Tibial artery (tissue), 4 donors: ENCODE results near the gene FAM181A.
A peak's percentile ranks its signal among the peaks of the same experiment; 100 is the strongest.

Experiments used
- DNase-seq, 2 donors: peaks; one replicate each; pipeline ENCODE4 v3.0.0-alpha.2; 2019
- H3K27ac ChIP-seq, 2 donors: fragments of 200-600 bp; sonication (generic) in 1 of 2; 1 replicate in 1 of 2; 2 replicates in 1 of 2; pipeline ENCODE4 v1.5.1; 2018 to 2019; ENCODE audit warnings: mild to moderate bottlenecking in 1 of 2
- H3K27me3 ChIP-seq, 2 donors: fragments of 200-600 bp; sonication (generic) in 1 of 2; one replicate each; pipeline versions ENCODE4 v1.5.1 to v1.6.0; 2016 to 2019
- H3K36me3 ChIP-seq, 3 donors: fragments of 200-600 bp; sonication (generic) in 2 of 3; one replicate each; pipeline ENCODE4 v1.5.1; 2016 to 2019; ENCODE audit warnings: mild to moderate bottlenecking in 2 of 3
- H3K4me1 ChIP-seq, 4 donors: fragments of 200-600 bp; sonication (generic) in 2 of 4; 1 replicate in 3 of 4; 2 replicates in 1 of 4; pipeline ENCODE4 v1.5.1; 2016 to 2019
- H3K4me3 ChIP-seq, 2 donors: fragments of 200-600 bp; sonication (generic) in 1 of 2; 1 replicate in 1 of 2; 2 replicates in 1 of 2; pipeline ENCODE4 v1.5.1; 2018 to 2019; ENCODE audit warnings: mild to moderate bottlenecking in 2 of 2
- H3K9me3 ChIP-seq, 3 donors: fragments of 200-600 bp; sonication (generic) in 1 of 3; one replicate each; pipeline ENCODE4 v1.5.1; 2016 to 2019
- intact Hi-C: fragments of 100-400 bp; cut with DNase I; formaldehyde crosslinking; loops from one replicate; pipeline ENCODE4 v1.15.0; 2023; ENCODE audit warnings: low total_unique reads
- TF ChIP-seq, protein P1 (sequence below), 2 experiments: fragments of 200-600 bp in 1 of 2; fragments of 450-650 bp in 1 of 2; IDR thresholded peaks; one replicate each; pipeline ENCODE4 v1.5.1; 2017 to 2019; ENCODE audit warnings: antibody characterized with exemption in 2 of 2, mild to moderate bottlenecking in 1 of 2, moderate library complexity in 1 of 2

Gene FAM181A

DNA sequence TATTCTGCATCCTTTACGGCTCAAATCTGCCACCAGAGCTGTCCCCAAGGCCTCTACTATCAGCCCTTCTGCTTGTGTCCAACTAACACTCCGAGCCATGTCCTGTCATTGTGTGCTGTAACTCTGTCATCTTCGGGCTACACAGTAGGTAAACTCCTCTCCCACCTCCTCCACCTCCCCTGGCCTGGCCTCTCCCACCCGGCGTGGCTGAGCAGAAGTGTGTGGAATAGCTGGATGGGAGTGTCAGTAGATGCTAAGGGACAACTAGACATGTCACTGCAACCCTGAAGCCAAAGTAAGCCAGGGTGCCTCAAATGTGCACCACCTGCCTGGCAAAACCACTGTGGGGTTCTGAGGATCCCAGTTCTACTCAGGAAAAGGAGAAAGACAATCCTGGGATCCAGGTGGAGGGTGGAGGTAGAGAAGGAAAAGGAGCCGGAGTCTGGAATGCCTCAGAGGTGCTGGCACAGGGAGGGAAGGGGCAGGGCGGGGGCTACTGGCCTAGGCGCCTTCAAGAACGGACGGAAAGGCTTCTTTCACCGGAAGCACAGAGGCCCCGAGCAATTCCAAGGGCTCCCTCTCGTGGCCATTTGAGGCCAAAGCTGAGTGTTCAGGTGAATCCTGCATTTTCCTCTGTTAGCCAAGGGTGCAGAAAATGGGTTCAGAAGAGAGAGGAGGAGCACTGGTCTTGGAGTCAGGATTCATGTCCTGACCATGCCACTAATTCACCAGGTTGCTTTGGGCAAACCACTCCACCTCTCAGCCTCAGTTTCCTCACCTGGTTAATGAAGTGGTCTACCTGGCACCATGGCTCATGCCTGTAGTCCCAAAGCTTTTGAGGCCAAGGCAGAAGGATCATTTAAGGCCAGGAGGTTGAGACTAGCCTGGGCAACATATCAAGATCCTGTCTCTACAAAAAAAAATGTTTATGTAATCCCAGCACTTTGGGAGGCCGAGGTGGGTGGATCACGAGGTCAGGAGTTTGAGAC lies 20.5 kb upstream of the FAM181A start:
- TF ChIP-seq, protein P1, sequence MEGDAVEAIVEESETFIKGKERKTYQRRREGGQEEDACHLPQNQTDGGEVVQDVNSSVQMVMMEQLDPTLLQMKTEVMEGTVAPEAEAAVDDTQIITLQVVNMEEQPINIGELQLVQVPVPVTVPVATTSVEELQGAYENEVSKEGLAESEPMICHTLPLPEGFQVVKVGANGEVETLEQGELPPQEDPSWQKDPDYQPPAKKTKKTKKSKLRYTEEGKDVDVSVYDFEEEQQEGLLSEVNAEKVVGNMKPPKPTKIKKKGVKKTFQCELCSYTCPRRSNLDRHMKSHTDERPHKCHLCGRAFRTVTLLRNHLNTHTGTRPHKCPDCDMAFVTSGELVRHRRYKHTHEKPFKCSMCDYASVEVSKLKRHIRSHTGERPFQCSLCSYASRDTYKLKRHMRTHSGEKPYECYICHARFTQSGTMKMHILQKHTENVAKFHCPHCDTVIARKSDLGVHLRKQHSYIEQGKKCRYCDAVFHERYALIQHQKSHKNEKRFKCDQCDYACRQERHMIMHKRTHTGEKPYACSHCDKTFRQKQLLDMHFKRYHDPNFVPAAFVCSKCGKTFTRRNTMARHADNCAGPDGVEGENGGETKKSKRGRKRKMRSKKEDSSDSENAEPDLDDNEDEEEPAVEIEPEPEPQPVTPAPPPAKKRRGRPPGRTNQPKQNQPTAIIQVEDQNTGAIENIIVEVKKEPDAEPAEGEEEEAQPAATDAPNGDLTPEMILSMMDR (IDR thresholded peaks at IDR 0.05), result peak; percentile 58 to 65
- Histone ChIP-seq H3K27me3 (peaks cover 0 to 20% of the 10 kb centered on the region in 2 donors), H3K27ac (no peak overlapping the region), H3K36me3 (no peaks in the 10 kb centered on the region), H3K4me3 (no peak overlapping the region), H3K4me1 (no peaks in the 10 kb centered on the region), H3K9me3 (no peaks in the 10 kb centered on the region)
- intact Hi-C loops, result loop anchor here (5.0 kb wide), 1 partner anchor 249 kb away; no protein-coding TSS in a partner anchor
- DNase-seq, result peak in 1 of 2 donors; percentile 74

DNA sequence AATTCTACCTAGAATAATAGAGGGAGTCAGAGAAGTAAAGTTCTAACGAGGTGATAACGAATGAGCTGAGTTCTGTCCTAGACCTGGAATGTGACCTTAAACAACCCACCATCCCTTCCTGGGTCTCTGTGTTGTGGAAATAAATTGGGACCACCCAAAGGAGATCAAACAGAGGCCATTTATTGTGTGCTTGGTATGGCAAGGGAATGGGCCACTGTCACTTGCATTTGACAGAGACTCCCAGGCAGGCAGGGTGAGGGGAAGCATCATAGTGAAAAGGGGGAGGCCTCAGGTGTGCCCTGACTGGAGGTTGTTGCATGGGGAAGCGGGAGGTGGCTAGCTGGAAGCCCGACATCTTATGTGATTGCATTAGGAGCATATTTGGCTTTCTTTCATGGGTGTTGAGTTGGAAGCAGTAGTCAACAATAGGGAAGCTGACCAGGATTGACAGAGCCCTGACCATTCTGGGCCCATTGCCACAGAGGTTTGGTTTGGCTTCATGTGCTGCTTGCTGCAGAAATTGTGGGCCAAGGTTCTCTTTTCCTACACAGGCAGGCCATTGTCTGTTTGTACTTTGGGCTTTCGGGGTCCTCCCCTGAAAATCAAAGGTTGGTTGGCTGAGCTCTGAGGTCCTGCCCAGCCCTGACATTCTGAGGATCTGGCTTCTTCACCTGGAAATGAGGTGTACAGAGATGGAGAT lies 17.6 kb upstream of the FAM181A start:
- Histone ChIP-seq H3K27me3 (peaks cover 0 to 2% of the 10 kb centered on the region in 2 donors), H3K27ac (no peak overlapping the region), H3K4me3 (no peak overlapping the region), H3K9me3 (peaks cover 0 to 7% (median 0%) of the 10 kb centered on the region in 3 donors), H3K4me1 (no peaks in the 10 kb centered on the region), H3K36me3 (no peaks in the 10 kb centered on the region)
- DNase-seq, result no peak
- intact Hi-C loops, result loop anchor here (5.0 kb wide), 1 partner anchor 252 kb away; no protein-coding TSS in a partner anchor
- TF ChIP-seq, protein P1 (IDR thresholded peaks at IDR 0.05), result no peak

DNA sequence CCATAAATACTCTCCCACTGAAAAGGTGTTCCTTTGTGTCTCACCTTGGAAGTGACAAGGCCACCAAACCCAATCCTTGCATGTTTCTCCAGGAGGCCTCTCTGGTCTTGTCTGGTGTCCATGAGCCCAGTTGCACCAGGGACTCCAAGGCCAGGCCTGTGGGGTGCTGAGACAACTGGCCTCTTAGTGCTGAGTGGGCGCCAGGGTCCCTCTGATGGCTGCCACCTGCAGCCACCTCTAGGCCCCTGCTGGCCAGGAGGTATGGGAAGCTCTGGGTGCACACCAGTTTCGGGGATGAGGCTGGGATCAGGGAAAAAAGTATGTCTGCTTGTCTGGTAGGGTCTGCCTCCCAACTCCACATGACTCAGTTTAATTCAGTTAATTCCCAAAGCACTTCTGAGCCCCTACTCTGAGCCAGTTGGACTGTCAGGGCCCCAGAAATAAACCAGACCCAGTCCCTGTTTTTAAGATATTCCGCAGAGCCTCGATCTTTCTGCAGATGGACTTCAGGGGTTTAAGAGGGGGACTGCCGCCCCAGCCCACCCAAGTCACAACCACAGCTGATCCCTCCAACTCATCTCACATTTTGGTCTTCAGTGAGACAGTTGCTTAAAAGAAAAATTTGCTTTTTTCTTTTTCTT lies 15.0 kb upstream of the FAM181A start:
- Histone ChIP-seq H3K4me1 (no peaks in the 10 kb centered on the region), H3K27ac (no peak overlapping the region), H3K36me3 (no peaks in the 10 kb centered on the region), H3K9me3 (peaks cover 0 to 8% (median 0%) of the 10 kb centered on the region in 3 donors), H3K27me3 (peaks cover 0 to 6% of the 10 kb centered on the region in 2 donors), H3K4me3 (no peak overlapping the region)
- DNase-seq, result no peak
- TF ChIP-seq, protein P1 (IDR thresholded peaks at IDR 0.05), result no peak
- intact Hi-C loops, result no loop called here

DNA sequence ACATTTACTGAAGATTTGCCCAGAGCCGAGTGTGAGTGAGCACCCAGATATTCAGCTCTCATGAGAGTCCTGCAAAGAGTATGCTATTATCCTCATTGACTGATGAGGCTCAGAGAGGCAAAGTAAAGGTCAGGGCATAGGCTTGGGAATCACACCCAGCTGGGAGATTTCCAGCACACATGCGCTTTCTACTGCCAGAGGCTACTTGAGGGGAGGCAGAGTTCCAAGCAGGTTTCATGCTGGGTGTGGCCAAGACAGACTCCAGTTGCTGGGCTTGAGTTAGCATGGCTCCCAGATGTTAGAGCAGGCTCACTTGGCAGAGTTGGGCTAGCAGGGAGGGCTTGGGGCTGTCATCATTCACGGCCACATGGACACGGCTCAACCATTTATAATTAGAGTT lies 14.4 kb upstream of the FAM181A start:
- Histone ChIP-seq H3K9me3 (peaks cover 0 to 8% (median 0%) of the 10 kb centered on the region in 3 donors), H3K4me1 (no peaks in the 10 kb centered on the region), H3K27me3 (peaks cover 0 to 5% of the 10 kb centered on the region in 2 donors), H3K27ac (no peak overlapping the region), H3K36me3 (no peaks in the 10 kb centered on the region), H3K4me3 (no peak overlapping the region)
- TF ChIP-seq, protein P1 (IDR thresholded peaks at IDR 0.05), result no peak
- intact Hi-C loops, result no loop called here
- DNase-seq, result no peak

DNA sequence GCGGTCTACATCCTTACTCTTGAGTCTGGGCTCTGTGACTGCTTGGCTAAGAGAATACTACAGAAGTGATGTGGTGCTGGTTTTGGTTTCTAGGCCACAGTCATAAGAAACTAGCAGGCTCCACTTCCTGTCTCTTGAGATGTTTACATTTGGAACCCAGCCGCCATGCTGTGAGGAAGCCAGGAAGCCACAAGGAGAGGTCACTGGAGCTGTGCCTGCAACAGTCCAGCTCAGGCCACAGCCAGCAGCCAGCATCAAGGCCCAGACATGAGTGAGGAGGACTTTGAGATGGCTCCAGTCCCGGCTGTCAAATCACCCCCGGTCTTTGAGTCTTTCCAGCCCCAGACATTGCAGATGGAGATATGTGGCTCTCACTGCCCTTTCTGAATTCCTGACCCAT lies 12.9 kb upstream of the FAM181A start:
- no peaks in the 10 kb centered on the region for H3K4me1 ChIP-seq
- TF ChIP-seq, protein P1 (IDR thresholded peaks at IDR 0.05), result no peak
- H3K9me3 ChIP-seq, result peaks cover 0 to 8% (median 0%) of the 10 kb centered on the region in 3 donors
- intact Hi-C loops, result no loop called here
- no peak overlapping the region for H3K4me3 ChIP-seq
- no peak for DNase-seq
- H3K27me3 ChIP-seq, result peaks cover 0 to 3% of the 10 kb centered on the region in 2 donors
- no peaks in the 10 kb centered on the region for H3K36me3 ChIP-seq
- no peak overlapping the region for H3K27ac ChIP-seq
